HAP-1 (cell line): Measurements from ENCODE around the gene SPEN.

Source experiments
- DNase-seq, 2 experiments: peaks; one replicate each; pipeline ENCODE4 v3.0.0-alpha.2; 2016 to 2020; ENCODE audit warnings: low spot score in 2 of 2
- H3K27me3 ChIP-seq: fragments of 250-450 bp; sonication (Bioruptor Pico); 2 replicates; pipeline ENCODE4 v1.5.1; 2020; ENCODE audit warnings: low read depth, mild to moderate bottlenecking, moderate library complexity
- H3K36me3 ChIP-seq: fragments of 250-450 bp; sonication (Bioruptor Pico); replicated peaks from 2 replicates; pipeline ENCODE4 v1.5.1; 2020; ENCODE audit warnings: mild to moderate bottlenecking
- H3K4me1 ChIP-seq: fragments of 250-450 bp; sonication (Bioruptor Pico); 2 replicates; pipeline ENCODE4 v1.5.1; 2020; ENCODE audit warnings: mild to moderate bottlenecking
- H3K4me3 ChIP-seq: fragments of 250-450 bp; sonication (Bioruptor Pico); 2 replicates; pipeline ENCODE4 v1.5.1; 2020; ENCODE audit warnings: mild to moderate bottlenecking, moderate library complexity
- H3K9me3 ChIP-seq: fragments of 250-450 bp; sonication (Bioruptor Pico); 2 replicates; pipeline ENCODE4 v1.5.1; 2020; ENCODE audit warnings: mild to moderate bottlenecking, moderate library complexity
- in situ Hi-C: fragments of 300-500 bp; cut with MboI; formaldehyde crosslinking; loops from 3 replicates; pipeline ENCODE4 v1.14.3; 2020; ENCODE audit warnings: low sequenced_read_pairs, inconsistent platforms, mixed read lengths

SPEN gene

GRCh38 chr1:15943992-15944307, 96.4 kb downstream of the SPEN start:
- in situ Hi-C loops, result no loop called here
- Histone ChIP-seq H3K4me3 (no peak overlapping the region), H3K9me3 (no peaks in the 10 kb centered on the region), H3K4me1 (no peaks in the 10 kb centered on the region), H3K36me3 (peaks cover 67% of the 10 kb centered on the region), H3K27me3 (no peaks in the 10 kb centered on the region)
- DNase-seq, result no peak

GRCh38 chr1:15944308-15945010, 97.0 kb downstream of the SPEN start:
- in situ Hi-C loops, result no loop called here
- H3K27me3 ChIP-seq, result no peaks in the 10 kb centered on the region
- no peaks in the 10 kb centered on the region for H3K4me1 ChIP-seq
- H3K36me3 ChIP-seq, result peaks cover 62% of the 10 kb centered on the region
- H3K4me3 ChIP-seq, result no peak overlapping the region
- no peaks in the 10 kb centered on the region for H3K9me3 ChIP-seq
- no peak for DNase-seq

DNA sequence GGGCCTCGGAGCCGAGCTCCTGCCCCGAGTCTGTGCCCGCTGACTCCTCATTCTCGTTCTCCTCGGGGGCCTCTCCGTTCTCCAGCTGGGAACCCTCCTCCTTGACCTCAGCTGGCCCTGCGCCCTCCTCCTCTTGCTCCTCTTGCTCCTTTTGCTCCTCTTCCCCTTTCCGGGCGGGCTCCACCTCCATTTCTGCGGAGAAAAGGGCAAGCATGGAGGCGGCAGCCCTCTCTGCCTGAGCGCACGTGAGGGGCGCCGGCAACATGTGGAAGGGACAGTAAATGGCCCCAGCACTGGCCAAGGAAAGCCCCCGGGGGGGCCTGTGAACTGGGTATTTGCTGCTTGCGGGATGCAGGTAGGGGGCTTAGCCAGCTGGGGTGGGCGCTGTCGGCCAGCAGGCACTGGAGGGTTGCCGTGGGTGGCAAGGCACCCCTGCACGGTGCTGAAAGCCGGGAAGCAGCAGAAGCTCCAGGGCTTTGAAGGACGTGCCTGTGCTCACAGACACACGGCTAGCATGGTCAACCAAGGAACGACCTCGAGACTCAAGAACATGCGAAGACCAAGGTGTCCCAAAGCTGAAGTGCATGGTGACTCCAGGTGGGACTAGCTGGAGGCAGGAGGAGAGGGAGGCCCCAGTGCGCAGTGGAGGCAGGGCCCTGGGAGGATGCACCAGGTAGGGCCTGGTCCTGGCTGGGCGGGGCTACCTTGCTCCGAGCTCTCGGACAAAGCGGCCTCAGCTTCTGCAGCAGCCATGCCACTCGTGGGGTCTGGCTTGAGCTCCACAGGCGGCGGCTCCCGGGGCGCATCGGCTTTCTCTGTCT, 97.7 kb downstream of the SPEN start:
- Histone ChIP-seq H3K4me1 (no peaks in the 10 kb centered on the region), H3K27me3 (no peaks in the 10 kb centered on the region), H3K9me3 (no peaks in the 10 kb centered on the region), H3K4me3 (no peak overlapping the region), H3K36me3 (peaks cover 57% of the 10 kb centered on the region)
- no peak for DNase-seq
- in situ Hi-C loops, result no loop called here

GRCh38 chr1:15945832-15946448, 98.4 kb downstream of the SPEN start:
- Histone ChIP-seq H3K27me3 (no peaks in the 10 kb centered on the region), H3K36me3 (peaks cover 50% of the 10 kb centered on the region), H3K9me3 (no peaks in the 10 kb centered on the region), H3K4me1 (no peaks in the 10 kb centered on the region), H3K4me3 (no peak overlapping the region)
- no peak for DNase-seq
- in situ Hi-C loops, result no loop called here

- in situ Hi-C loops, result no loop called here
- Histone ChIP-seq H3K9me3 (no peaks in the 10 kb centered on the region), H3K4me3 (no peak overlapping the region), H3K27me3 (no peaks in the 10 kb centered on the region), H3K4me1 (no peaks in the 10 kb centered on the region), H3K36me3 (peaks cover 43% of the 10 kb centered on the region)
- no peak for DNase-seq
Measured at GRCh38 chr1:15946571-15947381, 99.3 kb downstream of the SPEN start.

GRCh38 chr1:15947382-15948090, 100.0 kb downstream of the SPEN start:
- no peak overlapping the region for H3K4me3 ChIP-seq
- no peaks in the 10 kb centered on the region for H3K9me3 ChIP-seq
- in situ Hi-C loops, result no loop called here
- H3K4me1 ChIP-seq, result no peaks in the 10 kb centered on the region
- H3K36me3 ChIP-seq, result peaks cover 37% of the 10 kb centered on the region
- no peak for DNase-seq
- H3K27me3 ChIP-seq, result no peaks in the 10 kb centered on the region

DNA sequence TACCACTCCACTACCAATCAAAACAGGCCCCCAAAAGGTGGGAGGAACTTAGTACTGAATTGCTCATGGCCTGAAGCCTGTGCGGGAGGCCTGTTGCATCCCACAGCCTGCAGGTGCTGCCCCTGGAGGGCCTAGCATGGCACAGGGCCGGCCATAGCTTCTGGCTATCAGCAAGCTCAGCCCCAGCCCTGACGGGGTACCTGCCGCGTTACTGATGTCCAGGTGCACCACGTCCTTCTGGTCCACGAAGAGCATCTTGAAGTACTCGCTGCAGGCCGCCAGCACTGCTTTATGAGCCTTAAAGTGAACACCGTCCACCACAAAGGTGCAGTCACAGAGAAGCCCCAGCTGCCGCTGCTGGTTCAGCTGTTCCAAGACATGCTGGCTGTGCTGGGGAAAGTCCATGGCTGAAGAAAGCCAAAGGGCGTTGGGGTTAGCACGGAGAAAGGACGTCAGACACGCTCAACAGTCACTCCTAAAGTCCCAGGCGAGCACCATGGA, 100.6 kb downstream of the SPEN start:
- Histone ChIP-seq H3K4me1 (no peaks in the 10 kb centered on the region), H3K27me3 (no peaks in the 10 kb centered on the region), H3K4me3 (no peak overlapping the region), H3K36me3 (peaks cover 31% of the 10 kb centered on the region), H3K9me3 (no peaks in the 10 kb centered on the region)
- in situ Hi-C loops, result no loop called here
- no peak for DNase-seq

- Histone ChIP-seq H3K27me3 (no peaks in the 10 kb centered on the region), H3K9me3 (no peaks in the 10 kb centered on the region), H3K36me3 (peaks cover 25% of the 10 kb centered on the region), H3K4me3 (no peak overlapping the region), H3K4me1 (peaks cover 1% of the 10 kb centered on the region)
- DNase-seq, result no peak
- in situ Hi-C loops, result no loop called here
Measured at GRCh38 chr1:15948595-15949452, 101.3 kb downstream of the SPEN start.

GRCh38 chr1:15949453-15950245, 102.1 kb downstream of the SPEN start:
- no peak for DNase-seq
- H3K9me3 ChIP-seq, result no peaks in the 10 kb centered on the region

GRCh38 chr1:15950302-15950701, 102.8 kb downstream of the SPEN start:
- DNase-seq, result no peak
- Histone ChIP-seq H3K4me1 (peaks cover 5% of the 10 kb centered on the region), H3K9me3 (no peaks in the 10 kb centered on the region), H3K27me3 (no peaks in the 10 kb centered on the region), H3K36me3 (peaks cover 19% of the 10 kb centered on the region), H3K4me3 (no peak overlapping the region)
- in situ Hi-C loops, result no loop called here

More at GRCh38 chr1:15949453-15950245, 102.1 kb downstream of the SPEN start:
- Histone ChIP-seq H3K4me1 (peaks cover 5% of the 10 kb centered on the region), H3K4me3 (no peak overlapping the region), H3K36me3 (peaks cover 19% of the 10 kb centered on the region), H3K27me3 (no peaks in the 10 kb centered on the region)
- in situ Hi-C loops, result no loop called here

- Histone ChIP-seq H3K9me3 (no peaks in the 10 kb centered on the region), H3K27me3 (no peaks in the 10 kb centered on the region), H3K4me3 (no peak overlapping the region), H3K36me3 (peaks cover 18% of the 10 kb centered on the region), H3K4me1 (peaks cover 5% of the 10 kb centered on the region)
- in situ Hi-C loops, result no loop called here
- no peak for DNase-seq
Measured at GRCh38 chr1:15950763-15951295, 103.3 kb downstream of the SPEN start.
